ENCODE data around the gene SLC9A2.

The SLC9A2 gene

GRCh38 chr2:102588213-102588939 is 31.0 kb upstream of the SLC9A2 start:
- DNase-seq (ENCODE audit: low spot score), result no peak
- H3K27ac ChIP-seq, result no peak overlapping the region
- no peak for TF ChIP-seq CTCF (IDR thresholded peaks at IDR 0.05)
- H3K4me3 ChIP-seq, result no peak overlapping the region

- no peak overlapping the region for H3K27ac ChIP-seq
- no peak overlapping the region for H3K4me3 ChIP-seq
- TF ChIP-seq CTCF (IDR thresholded peaks at IDR 0.05), result no peak
- DNase-seq (ENCODE audit: low spot score), result no peak
Measured at GRCh38 chr2:102589444-102589843, 29.9 kb upstream of the SLC9A2 start.

GRCh38 chr2:102591491-102592045 is 27.8 kb upstream of the SLC9A2 start:
- no peak for DNase-seq (ENCODE audit: low spot score)
- Histone ChIP-seq H3K4me3 (no peak overlapping the region), H3K27ac (no peak overlapping the region)
- TF ChIP-seq CTCF (IDR thresholded peaks at IDR 0.05), result no peak

- Histone ChIP-seq H3K4me3 (no peak overlapping the region), H3K27ac (no peak overlapping the region)
- no peak for TF ChIP-seq CTCF (IDR thresholded peaks at IDR 0.05)
- no peak for DNase-seq (ENCODE audit: low spot score)
Measured at GRCh38 chr2:102592601-102593000, 26.8 kb upstream of the SLC9A2 start.

GRCh38 chr2:102593516-102593915 is 25.8 kb upstream of the SLC9A2 start:
- TF ChIP-seq CTCF (IDR thresholded peaks at IDR 0.05), result no peak
- DNase-seq (ENCODE audit: low spot score), result no peak
- H3K27ac ChIP-seq, result no peak overlapping the region
- no peak overlapping the region for H3K4me3 ChIP-seq

GRCh38 chr2:102594445-102595016 is 24.8 kb upstream of the SLC9A2 start:
- no peak for DNase-seq (ENCODE audit: low spot score)
- Histone ChIP-seq H3K4me3 (no peak overlapping the region), H3K27ac (no peak overlapping the region)
- no peak for TF ChIP-seq CTCF (IDR thresholded peaks at IDR 0.05)

- H3K27ac ChIP-seq, result no peak overlapping the region
- DNase-seq (ENCODE audit: low spot score), result no peak
- no peak for TF ChIP-seq CTCF (IDR thresholded peaks at IDR 0.05)
- H3K4me3 ChIP-seq, result no peak overlapping the region
Measured at GRCh38 chr2:102597788-102598187, 21.6 kb upstream of the SLC9A2 start.
